ENCODE results near the gene PEA15.

Gene PEA15

GRCh38 chr1:160167056-160167455 lies 38.1 kb upstream of the PEA15 start:
- peaks cover 40% of the 10 kb centered on the region for H3K4me1 ChIP-seq (ENCODE audit: insufficient read depth, low read length)

GRCh38 chr1:160167580-160167979 lies 37.6 kb upstream of the PEA15 start:
- Histone ChIP-seq H3K27ac (ENCODE audit: low read length) (no peak overlapping the region), H3K9me3 (ENCODE audit: insufficient read depth, low read depth, low read length) (no peaks in the 10 kb centered on the region), H3K27me3 (ENCODE audit: insufficient read depth, low read length) (peaks cover 18% of the 10 kb centered on the region), H3K36me3 (ENCODE audit: insufficient read depth, low read depth, low read length) (no peaks in the 10 kb centered on the region), H3K4me1 (ENCODE audit: insufficient read depth, low read length) (peaks cover 43% of the 10 kb centered on the region), H3K4me3 (ENCODE audit: low read length) (no peak overlapping the region), H3K9ac (ENCODE audit: low read depth, low read length) (no peak overlapping the region)

More at GRCh38 chr1:160167056-160167455, 38.1 kb upstream of the PEA15 start:
- Histone ChIP-seq H3K27ac (ENCODE audit: low read length) (no peak overlapping the region), H3K4me3 (ENCODE audit: low read length) (no peak overlapping the region), H3K36me3 (ENCODE audit: insufficient read depth, low read depth, low read length) (no peaks in the 10 kb centered on the region), H3K27me3 (ENCODE audit: insufficient read depth, low read length) (peaks cover 17% of the 10 kb centered on the region), H3K9ac (ENCODE audit: low read depth, low read length) (no peak overlapping the region), H3K9me3 (ENCODE audit: insufficient read depth, low read depth, low read length) (no peaks in the 10 kb centered on the region)

GRCh38 chr1:160168016-160168415 lies 37.2 kb upstream of the PEA15 start:
- Histone ChIP-seq H3K27me3 (ENCODE audit: insufficient read depth, low read length) (peaks cover 22% of the 10 kb centered on the region), H3K4me1 (ENCODE audit: insufficient read depth, low read length) (peaks cover 45% of the 10 kb centered on the region)

GRCh38 chr1:160168609-160169369 lies 36.4 kb upstream of the PEA15 start:
- Histone ChIP-seq H3K9me3 (ENCODE audit: insufficient read depth, low read depth, low read length) (no peaks in the 10 kb centered on the region), H3K4me1 (ENCODE audit: insufficient read depth, low read length) (peaks cover 45% of the 10 kb centered on the region), H3K36me3 (ENCODE audit: insufficient read depth, low read depth, low read length) (no peaks in the 10 kb centered on the region), H3K27ac (ENCODE audit: low read length) (peak overlapping the region; percentile 18), H3K9ac (ENCODE audit: low read depth, low read length) (peak overlapping the region; percentile 63), H3K4me3 (ENCODE audit: low read length) (peak overlapping the region; percentile 53), H3K27me3 (ENCODE audit: insufficient read depth, low read length) (peaks cover 30% of the 10 kb centered on the region)

More at GRCh38 chr1:160168016-160168415, 37.2 kb upstream of the PEA15 start:
- H3K36me3 ChIP-seq (ENCODE audit: insufficient read depth, low read depth, low read length): no peaks in the 10 kb centered on the region
- no peak overlapping the region for H3K4me3 ChIP-seq (ENCODE audit: low read length)
- no peak overlapping the region for H3K9ac ChIP-seq (ENCODE audit: low read depth, low read length)
- no peak overlapping the region for H3K27ac ChIP-seq (ENCODE audit: low read length)
- H3K9me3 ChIP-seq (ENCODE audit: insufficient read depth, low read depth, low read length): no peaks in the 10 kb centered on the region

GRCh38 chr1:160169553-160170399 lies 35.4 kb upstream of the PEA15 start:
- peaks cover 45% of the 10 kb centered on the region for H3K4me1 ChIP-seq (ENCODE audit: insufficient read depth, low read length)
- no peaks in the 10 kb centered on the region for H3K36me3 ChIP-seq (ENCODE audit: insufficient read depth, low read depth, low read length)
- peak overlapping the region; percentile 42 for H3K27ac ChIP-seq (ENCODE audit: low read length)
- peaks cover 32% of the 10 kb centered on the region for H3K27me3 ChIP-seq (ENCODE audit: insufficient read depth, low read length)
- H3K9ac ChIP-seq (ENCODE audit: low read depth, low read length): peak overlapping the region; percentile 63; the same call in 1 of the 2 replicates
- no peaks in the 10 kb centered on the region for H3K9me3 ChIP-seq (ENCODE audit: insufficient read depth, low read depth, low read length)
- H3K4me3 ChIP-seq (ENCODE audit: low read length): peak overlapping the region; percentile 53

GRCh38 chr1:160171354-160171753 lies 33.8 kb upstream of the PEA15 start:
- Histone ChIP-seq H3K9me3 (ENCODE audit: insufficient read depth, low read depth, low read length) (no peaks in the 10 kb centered on the region), H3K9ac (ENCODE audit: low read depth, low read length) (peak overlapping the region; percentile 16; the same call in 1 of the 2 replicates), H3K4me3 (ENCODE audit: low read length) (peak overlapping the region; percentile 30; the same call in 1 of the 2 replicates), H3K4me1 (ENCODE audit: insufficient read depth, low read length) (peaks cover 45% of the 10 kb centered on the region), H3K36me3 (ENCODE audit: insufficient read depth, low read depth, low read length) (no peaks in the 10 kb centered on the region), H3K27ac (ENCODE audit: low read length) (no peak overlapping the region), H3K27me3 (ENCODE audit: insufficient read depth, low read length) (peaks cover 31% of the 10 kb centered on the region)

GRCh38 chr1:160171980-160172379 lies 33.2 kb upstream of the PEA15 start:
- no peaks in the 10 kb centered on the region for H3K9me3 ChIP-seq (ENCODE audit: insufficient read depth, low read depth, low read length)
- H3K4me1 ChIP-seq (ENCODE audit: insufficient read depth, low read length): peaks cover 45% of the 10 kb centered on the region
- no peaks in the 10 kb centered on the region for H3K36me3 ChIP-seq (ENCODE audit: insufficient read depth, low read depth, low read length)
- H3K27ac ChIP-seq (ENCODE audit: low read length): no peak overlapping the region
- peak overlapping the region; percentile 16; the same call in 1 of the 2 replicates for H3K9ac ChIP-seq (ENCODE audit: low read depth, low read length)
- peaks cover 27% of the 10 kb centered on the region for H3K27me3 ChIP-seq (ENCODE audit: insufficient read depth, low read length)
- H3K4me3 ChIP-seq (ENCODE audit: low read length): peak overlapping the region; percentile 24; the same call in 1 of the 2 replicates

- no peaks in the 10 kb centered on the region for H3K9me3 ChIP-seq (ENCODE audit: insufficient read depth, low read depth, low read length)
- peaks cover 13% of the 10 kb centered on the region for H3K4me1 ChIP-seq (ENCODE audit: insufficient read depth, low read length)
- no peak overlapping the region for H3K9ac ChIP-seq (ENCODE audit: low read depth, low read length)
- H3K27me3 ChIP-seq (ENCODE audit: insufficient read depth, low read length): peaks cover 15% of the 10 kb centered on the region
- H3K4me3 ChIP-seq (ENCODE audit: low read length): no peak overlapping the region
- no peaks in the 10 kb centered on the region for H3K36me3 ChIP-seq (ENCODE audit: insufficient read depth, low read depth, low read length)
- H3K27ac ChIP-seq (ENCODE audit: low read length): no peak overlapping the region
Measured at GRCh38 chr1:160177231-160177630, 28.0 kb upstream of the PEA15 start.

- peaks cover 13% of the 10 kb centered on the region for H3K27me3 ChIP-seq (ENCODE audit: insufficient read depth, low read length)
- no peak overlapping the region for H3K9ac ChIP-seq (ENCODE audit: low read depth, low read length)
- H3K36me3 ChIP-seq (ENCODE audit: insufficient read depth, low read depth, low read length): no peaks in the 10 kb centered on the region
- H3K4me1 ChIP-seq (ENCODE audit: insufficient read depth, low read length): peaks cover 9% of the 10 kb centered on the region; the same call in 1 of the 2 replicates
- H3K27ac ChIP-seq (ENCODE audit: low read length): no peak overlapping the region
- H3K9me3 ChIP-seq (ENCODE audit: insufficient read depth, low read depth, low read length): no peaks in the 10 kb centered on the region
- H3K4me3 ChIP-seq (ENCODE audit: low read length): no peak overlapping the region
Measured at GRCh38 chr1:160177667-160178066, 27.5 kb upstream of the PEA15 start.

GRCh38 chr1:160178731-160179130 lies 26.5 kb upstream of the PEA15 start:
- no peak overlapping the region for H3K27ac ChIP-seq (ENCODE audit: low read length)
- no peak overlapping the region for H3K4me3 ChIP-seq (ENCODE audit: low read length)
- no peaks in the 10 kb centered on the region for H3K36me3 ChIP-seq (ENCODE audit: insufficient read depth, low read depth, low read length)
- peaks cover 3% of the 10 kb centered on the region; the same call in 1 of the 2 replicates for H3K27me3 ChIP-seq (ENCODE audit: insufficient read depth, low read length)
- peaks cover 6% of the 10 kb centered on the region; the same call in 1 of the 2 replicates for H3K4me1 ChIP-seq (ENCODE audit: insufficient read depth, low read length)
- no peaks in the 10 kb centered on the region for H3K9me3 ChIP-seq (ENCODE audit: insufficient read depth, low read depth, low read length)
- H3K9ac ChIP-seq (ENCODE audit: low read depth, low read length): no peak overlapping the region

- Histone ChIP-seq H3K4me1 (ENCODE audit: insufficient read depth, low read length) (peaks cover 6% of the 10 kb centered on the region; the same call in 1 of the 2 replicates), H3K9me3 (ENCODE audit: insufficient read depth, low read depth, low read length) (no peaks in the 10 kb centered on the region), H3K9ac (ENCODE audit: low read depth, low read length) (no peak overlapping the region), H3K27ac (ENCODE audit: low read length) (no peak overlapping the region), H3K36me3 (ENCODE audit: insufficient read depth, low read depth, low read length) (no peaks in the 10 kb centered on the region), H3K27me3 (ENCODE audit: insufficient read depth, low read length) (no peaks in the 10 kb centered on the region), H3K4me3 (ENCODE audit: low read length) (no peak overlapping the region)
Measured at GRCh38 chr1:160179336-160179735, 25.8 kb upstream of the PEA15 start.
